GM10248 (cell line): Measurements from ENCODE around the gene SLC38A7.

ENCODE experiments used
- CTCF ChIA-PET: fragments of 300-600 bp; sonication (Branson Sonifier 250); formaldehyde crosslinking; extraction: SDS; loops from one replicate; lab custom pipeline; 2021; ENCODE audit warnings: antibody characterized with exemption; lab: Yijun Ruan, JAX
- POLR2A ChIA-PET: fragments of 350-650 bp; sonication (Branson Sonifier 250); formaldehyde crosslinking; extraction: SDS; loops from one replicate; lab custom pipeline; 2020; ENCODE audit warnings: antibody characterized with exemption; lab: Yijun Ruan, JAX
- DNase-seq: peaks from one replicate; pipeline ENCODE4 v3.0.0; 2012; ENCODE audit errors: extremely low spot score
- CTCF ChIP-seq: IDR thresholded peaks from 2 replicates; pipeline ENCODE4 v1.5.1; 2012; ENCODE audit warnings: mild to moderate bottlenecking, low read depth; ENCODE audit errors: extremely low read depth, missing control alignments, control extremely low read depth

The SLC38A7 gene

GRCh38 chr16:58652741-58653140, 31.8 kb downstream of the SLC38A7 start:
- POLR2A ChIA-PET, result no interaction called here
- CTCF ChIA-PET, result interaction anchor here (0.8 to 2.6 kb wide), 10 partner anchors 9 to 316 kb away, joined by 3 to 17 read pairs (median 3); partner anchors contain the start of genes SETD6 and SLC38A7
- TF ChIP-seq CTCF, result no peak
- no peak for DNase-seq

- ChIA-PET CTCF (interaction anchor here (0.9 to 2.6 kb wide), 9 partner anchors 9 to 315 kb away, joined by 3 to 17 read pairs (median 3); partner anchors contain the start of genes NDRG4, SETD6 and SLC38A7), POLR2A (no interaction called here)
- no peak for TF ChIP-seq CTCF
- DNase-seq, result no peak
Observed at GRCh38 chr16:58651965-58652348, 32.6 kb downstream of the SLC38A7 start.

GRCh38 chr16:58649707-58650106, 34.9 kb downstream of the SLC38A7 start:
- ChIA-PET POLR2A (no interaction called here), CTCF (interaction anchor here (1.5 to 3.4 kb wide), 2 partner anchors 11 to 12 kb away, joined by 3 to 19 read pairs; no protein-coding TSS in a partner anchor)
- TF ChIP-seq CTCF, result no peak
- no peak for DNase-seq

GRCh38 chr16:58647107-58647506, 37.5 kb downstream of the SLC38A7 start:
- ChIA-PET CTCF (interaction anchor here (0.8 to 3.4 kb wide), 3 partner anchors 14 to 135 kb away, joined by 3 to 19 read pairs (median 3); no protein-coding TSS in a partner anchor), POLR2A (no interaction called here)
- DNase-seq, result no peak
- no peak for TF ChIP-seq CTCF

- DNase-seq, result no peak
- TF ChIP-seq CTCF, result no peak
- ChIA-PET POLR2A (no interaction called here), CTCF (interaction anchor here (1.0 kb wide), 1 partner anchor 308 kb away, joined by 3 read pairs; no protein-coding TSS in a partner anchor)
Observed at GRCh38 chr16:58644765-58645487, 39.6 kb downstream of the SLC38A7 start.

GRCh38 chr16:58644108-58644507, 40.5 kb downstream of the SLC38A7 start:
- CTCF ChIA-PET, result no interaction called here
- DNase-seq, result no peak
- POLR2A ChIA-PET, result no interaction called here
- TF ChIP-seq CTCF, result no peak
